ENCODE data around the gene SART3. TPM values are rescaled to one million over a fixed set of nuclear protein-coding genes. Genes with fewer than 3 reads are reported as not detected.

SART3 gene
- total and polyA plus RNA-seq, 10 of the 15 experiments (the other 5 are each of a cell fraction or from before 2014, with no cell fraction given), result 8.8 to 179 (median 54.9) TPM

DNA sequence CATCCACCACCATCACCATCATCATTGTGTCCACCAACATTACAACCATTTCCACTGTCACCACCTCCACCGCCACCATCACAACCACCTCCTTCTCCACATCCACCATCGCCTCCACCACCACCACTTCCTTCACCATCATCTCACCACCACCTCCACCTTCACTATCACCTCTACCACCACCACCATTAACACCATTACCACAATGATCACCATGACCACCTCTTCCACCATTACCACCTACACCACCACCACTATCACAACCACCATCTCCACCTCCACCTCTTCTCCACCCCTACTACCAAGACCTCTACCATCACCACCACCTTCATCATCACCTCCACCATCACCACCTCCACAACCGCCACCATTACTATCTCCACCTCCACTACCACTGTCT, 17.8 kb upstream of the SART3 start:
- ChIA-PET SMC1A (ENCODE audit: uncharacterized antibody, unreplicated experiment) (interaction anchor here (0.9 to 26.5 kb wide), 2 partner anchors 16 to 39 kb away, joined by 5 to 718 read pairs; no protein-coding TSS in a partner anchor), CTCF (interaction anchor here (2.0 to 21.5 kb wide), 2 partner anchors 13 to 37 kb away, joined by 7 to 866 read pairs; no protein-coding TSS in a partner anchor), POLR2A (no interaction called here), RAD21 (ENCODE audit: unreplicated experiment) (interaction anchor here (2.1 kb wide), 1 partner anchor 10 kb away, joined by 9 read pairs; no protein-coding TSS in a partner anchor)
- Histone ChIP-seq H3K4me1 (ENCODE audit: control insufficient read depth, insufficient read depth, low read length) (peaks cover 25% of the 10 kb centered on the region), H2AFZ (ENCODE audit: control insufficient read depth, low read depth, low read length) (no peak overlapping the region), H4K20me1 (ENCODE audit: control insufficient read depth, insufficient read depth) (no peaks in the 10 kb centered on the region), H3K4me3 (no peak overlapping the region), H3K79me2 (ENCODE audit: control insufficient read depth, insufficient read depth, low read length) (no peaks in the 10 kb centered on the region), H3K9ac (ENCODE audit: control insufficient read depth, insufficient read depth, low read length) (no peak overlapping the region), H3K4me2 (ENCODE audit: control insufficient read depth, insufficient read depth) (no peak overlapping the region), H3K27me3 (replicated peaks in 1 of 2; ENCODE audit: control insufficient read depth in 2 of 2, insufficient read depth in 2 of 2, low read length in 1 of 2) (no peaks in the 10 kb centered on the region), H3K27ac (ENCODE audit: control insufficient read depth, insufficient read depth) (no peak overlapping the region), H3K9me3 (replicated peaks; ENCODE audit: control insufficient read depth, insufficient read depth, low read length) (no peaks in the 10 kb centered on the region; the same call in 2 of the 3 replicates), H3K36me3 (ENCODE audit: control insufficient read depth in 2 of 2, insufficient read depth in 2 of 2, low read length in 1 of 2) (no peaks in the 10 kb centered on the region)
- intact Hi-C loops (cut with micrococcal nuclease; ENCODE audit: unreplicated experiment) (no loop called here), in situ Hi-C loops (cut with MboI) (no loop called here)
- FAIRE-seq (no peak), DNase-seq (ENCODE audit: low read depth, low spot score) (no peak), ATAC-seq (no peak)
- peak; percentile 61; the same call in 1 of the 2 replicates for TF ChIP-seq HDGF (IDR thresholded peaks at IDR 0.05)
- TF ChIP-seq BRCA1 (IDR thresholded peaks at IDR 0.05; ENCODE audit: low read depth, low read length), result no peak
- TF ChIP-seq, protein P1, sequence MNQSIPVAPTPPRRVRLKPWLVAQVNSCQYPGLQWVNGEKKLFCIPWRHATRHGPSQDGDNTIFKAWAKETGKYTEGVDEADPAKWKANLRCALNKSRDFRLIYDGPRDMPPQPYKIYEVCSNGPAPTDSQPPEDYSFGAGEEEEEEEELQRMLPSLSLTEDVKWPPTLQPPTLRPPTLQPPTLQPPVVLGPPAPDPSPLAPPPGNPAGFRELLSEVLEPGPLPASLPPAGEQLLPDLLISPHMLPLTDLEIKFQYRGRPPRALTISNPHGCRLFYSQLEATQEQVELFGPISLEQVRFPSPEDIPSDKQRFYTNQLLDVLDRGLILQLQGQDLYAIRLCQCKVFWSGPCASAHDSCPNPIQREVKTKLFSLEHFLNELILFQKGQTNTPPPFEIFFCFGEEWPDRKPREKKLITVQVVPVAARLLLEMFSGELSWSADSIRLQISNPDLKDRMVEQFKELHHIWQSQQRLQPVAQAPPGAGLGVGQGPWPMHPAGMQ (IDR thresholded peaks at IDR 0.05; ENCODE audit: borderline replicate concordance), result 0 out of 2 replicates have a peak, but pooled peaks have one; percentile 6
- no TSS peak for BruUV-seq (replicated peaks)
- WGBS (ENCODE audit: insufficient coverage, insufficient replicate concordance, low lambda C conversion rate, missing lambda C conversion rate), result 100% methylated on average over 3 of the region's 3 CpGs

DNA sequence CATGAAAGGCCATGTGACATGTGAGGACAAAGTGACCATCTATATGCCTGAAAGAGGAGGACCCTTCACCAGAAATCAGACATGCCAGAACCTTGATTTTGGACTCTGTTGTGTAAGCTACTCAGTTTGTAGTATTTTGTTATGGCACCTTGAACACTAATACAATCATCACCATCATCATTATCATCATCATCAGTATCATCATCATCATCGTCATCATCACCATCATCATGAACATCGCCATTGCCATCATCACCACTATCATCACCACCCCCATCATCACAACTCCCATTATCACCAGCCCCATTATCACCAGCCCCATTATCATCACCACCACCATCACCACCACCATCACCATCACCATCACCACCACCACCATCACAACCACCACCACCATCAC, 17.3 kb upstream of the SART3 start:
- ChIA-PET CTCF (interaction anchor here (1.0 to 21.5 kb wide), 3 partner anchors 9 to 38 kb away, joined by 3 to 866 read pairs (median 7); no protein-coding TSS in a partner anchor), SMC1A (ENCODE audit: uncharacterized antibody, unreplicated experiment) (interaction anchor here (1.0 to 26.5 kb wide), 5 partner anchors 10 to 56 kb away, joined by 3 to 718 read pairs (median 4); partner anchors contain the start of gene SELPLG), RAD21 (ENCODE audit: unreplicated experiment) (interaction anchor here (2.1 to 20.0 kb wide), 2 partner anchors 10 to 37 kb away, joined by 9 to 633 read pairs; no protein-coding TSS in a partner anchor), POLR2A (interaction anchor here (1.9 to 3.8 kb wide), 2 partner anchors 36 to 39 kb away, joined by 4 to 31 read pairs; no protein-coding TSS in a partner anchor)
- intact Hi-C loops (cut with micrococcal nuclease; ENCODE audit: unreplicated experiment), result no loop called here
- Histone ChIP-seq H3K9me3 (replicated peaks; ENCODE audit: control insufficient read depth, insufficient read depth, low read length) (no peaks in the 10 kb centered on the region; the same call in 2 of the 3 replicates), H3K36me3 (ENCODE audit: control insufficient read depth in 2 of 2, insufficient read depth in 2 of 2, low read length in 1 of 2) (no peaks in the 10 kb centered on the region), H3K27ac (ENCODE audit: control insufficient read depth, insufficient read depth) (no peak overlapping the region), H3K27me3 (replicated peaks in 1 of 2; ENCODE audit: control insufficient read depth in 2 of 2, insufficient read depth in 2 of 2, low read length in 1 of 2) (no peaks in the 10 kb centered on the region), H3K79me2 (ENCODE audit: control insufficient read depth, insufficient read depth, low read length) (no peaks in the 10 kb centered on the region), H3K4me1 (ENCODE audit: control insufficient read depth, insufficient read depth, low read length) (peaks cover 30% of the 10 kb centered on the region), H3K4me2 (ENCODE audit: control insufficient read depth, insufficient read depth) (no peak overlapping the region), H3K9ac (ENCODE audit: control insufficient read depth, insufficient read depth, low read length) (no peak overlapping the region), H3K4me3 (no peak overlapping the region), H2AFZ (ENCODE audit: control insufficient read depth, low read depth, low read length) (no peak overlapping the region), H4K20me1 (ENCODE audit: control insufficient read depth, insufficient read depth) (no peaks in the 10 kb centered on the region)
- FAIRE-seq, result no peak
- no peak for DNase-seq (ENCODE audit: low read depth, low spot score)
- ATAC-seq, result no peak
- BruUV-seq (replicated peaks), result no TSS peak
- TF ChIP-seq, protein P2, sequence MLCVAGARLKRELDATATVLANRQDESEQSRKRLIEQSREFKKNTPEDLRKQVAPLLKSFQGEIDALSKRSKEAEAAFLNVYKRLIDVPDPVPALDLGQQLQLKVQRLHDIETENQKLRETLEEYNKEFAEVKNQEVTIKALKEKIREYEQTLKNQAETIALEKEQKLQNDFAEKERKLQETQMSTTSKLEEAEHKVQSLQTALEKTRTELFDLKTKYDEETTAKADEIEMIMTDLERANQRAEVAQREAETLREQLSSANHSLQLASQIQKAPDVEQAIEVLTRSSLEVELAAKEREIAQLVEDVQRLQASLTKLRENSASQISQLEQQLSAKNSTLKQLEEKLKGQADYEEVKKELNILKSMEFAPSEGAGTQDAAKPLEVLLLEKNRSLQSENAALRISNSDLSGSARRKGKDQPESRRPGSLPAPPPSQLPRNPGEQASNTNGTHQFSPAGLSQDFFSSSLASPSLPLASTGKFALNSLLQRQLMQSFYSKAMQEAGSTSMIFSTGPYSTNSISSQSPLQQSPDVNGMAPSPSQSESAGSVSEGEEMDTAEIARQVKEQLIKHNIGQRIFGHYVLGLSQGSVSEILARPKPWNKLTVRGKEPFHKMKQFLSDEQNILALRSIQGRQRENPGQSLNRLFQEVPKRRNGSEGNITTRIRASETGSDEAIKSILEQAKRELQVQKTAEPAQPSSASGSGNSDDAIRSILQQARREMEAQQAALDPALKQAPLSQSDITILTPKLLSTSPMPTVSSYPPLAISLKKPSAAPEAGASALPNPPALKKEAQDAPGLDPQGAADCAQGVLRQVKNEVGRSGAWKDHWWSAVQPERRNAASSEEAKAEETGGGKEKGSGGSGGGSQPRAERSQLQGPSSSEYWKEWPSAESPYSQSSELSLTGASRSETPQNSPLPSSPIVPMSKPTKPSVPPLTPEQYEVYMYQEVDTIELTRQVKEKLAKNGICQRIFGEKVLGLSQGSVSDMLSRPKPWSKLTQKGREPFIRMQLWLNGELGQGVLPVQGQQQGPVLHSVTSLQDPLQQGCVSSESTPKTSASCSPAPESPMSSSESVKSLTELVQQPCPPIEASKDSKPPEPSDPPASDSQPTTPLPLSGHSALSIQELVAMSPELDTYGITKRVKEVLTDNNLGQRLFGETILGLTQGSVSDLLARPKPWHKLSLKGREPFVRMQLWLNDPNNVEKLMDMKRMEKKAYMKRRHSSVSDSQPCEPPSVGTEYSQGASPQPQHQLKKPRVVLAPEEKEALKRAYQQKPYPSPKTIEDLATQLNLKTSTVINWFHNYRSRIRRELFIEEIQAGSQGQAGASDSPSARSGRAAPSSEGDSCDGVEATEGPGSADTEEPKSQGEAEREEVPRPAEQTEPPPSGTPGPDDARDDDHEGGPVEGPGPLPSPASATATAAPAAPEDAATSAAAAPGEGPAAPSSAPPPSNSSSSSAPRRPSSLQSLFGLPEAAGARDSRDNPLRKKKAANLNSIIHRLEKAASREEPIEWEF (IDR thresholded peaks at IDR 0.05; ENCODE audit: insufficient replicate concordance, low read depth, low read length), result no peak
- TF ChIP-seq KAT2A (conservative IDR thresholded peaks at IDR 0.05; ENCODE audit: control insufficient read depth, low read depth, low read length) (no peak), CHD4 (IDR thresholded peaks at IDR 0.05) (no peak)
- in situ Hi-C loops (cut with MboI), result no loop called here
- WGBS (ENCODE audit: insufficient coverage, insufficient replicate concordance, low lambda C conversion rate, missing lambda C conversion rate), result 100% methylated on average over 2 of the region's 2 CpGs

Measured in GM12878 (cell line).